ENCODE results near the gene GPR161. TPM values are rescaled to one million over a fixed set of nuclear protein-coding genes. Genes with fewer than 3 reads are reported as not detected.

Gene GPR161
- total and polyA plus RNA-seq, 9 of the 15 experiments (the other 6 are each of a cell fraction or from before 2014, with no cell fraction given), result 0.15 to 2.4 (median 0.76) TPM

GRCh38 chr1:168082008-168082876, 54.5 kb downstream of the GPR161 start (continued):
- TF ChIP-seq CAMTA2 (CRISPR knock-in tag; conservative IDR thresholded peaks at IDR 0.05) (no peak), ZSCAN29 (IDR thresholded peaks at IDR 0.05) (no peak), GATA2 (CRISPR knock-in tag; IDR thresholded peaks at IDR 0.05) (peak; percentile 30; the same call in 1 of the 2 replicates), KLF16 (IDR thresholded peaks at IDR 0.05) (peak; percentile 36; the same call in 1 of the 2 replicates), TBP (optimal IDR thresholded peaks at IDR 0.05; ENCODE audit: low read depth, low read length) (peak; percentile 31), MYNN (IDR thresholded peaks at IDR 0.05) (peak; percentile 76; the same call in 1 of the 2 replicates), MYNN (CRISPR knock-in tag; IDR thresholded peaks at IDR 0.05) (no peak), STAG1 (CRISPR knock-in tag; IDR thresholded peaks at IDR 0.05; ENCODE audit: borderline replicate concordance) (peak; percentile 90), MBD1 (CRISPR knock-in tag; IDR thresholded peaks at IDR 0.05) (no peak), ZC3H11A (IDR thresholded peaks at IDR 0.05; ENCODE audit: low read depth, low read length) (no peak)
- TF ChIP-seq, protein P1, sequence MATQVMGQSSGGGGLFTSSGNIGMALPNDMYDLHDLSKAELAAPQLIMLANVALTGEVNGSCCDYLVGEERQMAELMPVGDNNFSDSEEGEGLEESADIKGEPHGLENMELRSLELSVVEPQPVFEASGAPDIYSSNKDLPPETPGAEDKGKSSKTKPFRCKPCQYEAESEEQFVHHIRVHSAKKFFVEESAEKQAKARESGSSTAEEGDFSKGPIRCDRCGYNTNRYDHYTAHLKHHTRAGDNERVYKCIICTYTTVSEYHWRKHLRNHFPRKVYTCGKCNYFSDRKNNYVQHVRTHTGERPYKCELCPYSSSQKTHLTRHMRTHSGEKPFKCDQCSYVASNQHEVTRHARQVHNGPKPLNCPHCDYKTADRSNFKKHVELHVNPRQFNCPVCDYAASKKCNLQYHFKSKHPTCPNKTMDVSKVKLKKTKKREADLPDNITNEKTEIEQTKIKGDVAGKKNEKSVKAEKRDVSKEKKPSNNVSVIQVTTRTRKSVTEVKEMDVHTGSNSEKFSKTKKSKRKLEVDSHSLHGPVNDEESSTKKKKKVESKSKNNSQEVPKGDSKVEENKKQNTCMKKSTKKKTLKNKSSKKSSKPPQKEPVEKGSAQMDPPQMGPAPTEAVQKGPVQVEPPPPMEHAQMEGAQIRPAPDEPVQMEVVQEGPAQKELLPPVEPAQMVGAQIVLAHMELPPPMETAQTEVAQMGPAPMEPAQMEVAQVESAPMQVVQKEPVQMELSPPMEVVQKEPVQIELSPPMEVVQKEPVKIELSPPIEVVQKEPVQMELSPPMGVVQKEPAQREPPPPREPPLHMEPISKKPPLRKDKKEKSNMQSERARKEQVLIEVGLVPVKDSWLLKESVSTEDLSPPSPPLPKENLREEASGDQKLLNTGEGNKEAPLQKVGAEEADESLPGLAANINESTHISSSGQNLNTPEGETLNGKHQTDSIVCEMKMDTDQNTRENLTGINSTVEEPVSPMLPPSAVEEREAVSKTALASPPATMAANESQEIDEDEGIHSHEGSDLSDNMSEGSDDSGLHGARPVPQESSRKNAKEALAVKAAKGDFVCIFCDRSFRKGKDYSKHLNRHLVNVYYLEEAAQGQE (IDR thresholded peaks at IDR 0.05; ENCODE audit: borderline replicate concordance), result peak; percentile 65; the same call in 1 of the 2 replicates
- TF ChIP-seq, protein P1 (CRISPR knock-in tag; IDR thresholded peaks at IDR 0.05; ENCODE audit: low read depth), result peak; percentile 15; the same call in 1 of the 2 replicates
- TF ChIP-seq, protein P2, sequence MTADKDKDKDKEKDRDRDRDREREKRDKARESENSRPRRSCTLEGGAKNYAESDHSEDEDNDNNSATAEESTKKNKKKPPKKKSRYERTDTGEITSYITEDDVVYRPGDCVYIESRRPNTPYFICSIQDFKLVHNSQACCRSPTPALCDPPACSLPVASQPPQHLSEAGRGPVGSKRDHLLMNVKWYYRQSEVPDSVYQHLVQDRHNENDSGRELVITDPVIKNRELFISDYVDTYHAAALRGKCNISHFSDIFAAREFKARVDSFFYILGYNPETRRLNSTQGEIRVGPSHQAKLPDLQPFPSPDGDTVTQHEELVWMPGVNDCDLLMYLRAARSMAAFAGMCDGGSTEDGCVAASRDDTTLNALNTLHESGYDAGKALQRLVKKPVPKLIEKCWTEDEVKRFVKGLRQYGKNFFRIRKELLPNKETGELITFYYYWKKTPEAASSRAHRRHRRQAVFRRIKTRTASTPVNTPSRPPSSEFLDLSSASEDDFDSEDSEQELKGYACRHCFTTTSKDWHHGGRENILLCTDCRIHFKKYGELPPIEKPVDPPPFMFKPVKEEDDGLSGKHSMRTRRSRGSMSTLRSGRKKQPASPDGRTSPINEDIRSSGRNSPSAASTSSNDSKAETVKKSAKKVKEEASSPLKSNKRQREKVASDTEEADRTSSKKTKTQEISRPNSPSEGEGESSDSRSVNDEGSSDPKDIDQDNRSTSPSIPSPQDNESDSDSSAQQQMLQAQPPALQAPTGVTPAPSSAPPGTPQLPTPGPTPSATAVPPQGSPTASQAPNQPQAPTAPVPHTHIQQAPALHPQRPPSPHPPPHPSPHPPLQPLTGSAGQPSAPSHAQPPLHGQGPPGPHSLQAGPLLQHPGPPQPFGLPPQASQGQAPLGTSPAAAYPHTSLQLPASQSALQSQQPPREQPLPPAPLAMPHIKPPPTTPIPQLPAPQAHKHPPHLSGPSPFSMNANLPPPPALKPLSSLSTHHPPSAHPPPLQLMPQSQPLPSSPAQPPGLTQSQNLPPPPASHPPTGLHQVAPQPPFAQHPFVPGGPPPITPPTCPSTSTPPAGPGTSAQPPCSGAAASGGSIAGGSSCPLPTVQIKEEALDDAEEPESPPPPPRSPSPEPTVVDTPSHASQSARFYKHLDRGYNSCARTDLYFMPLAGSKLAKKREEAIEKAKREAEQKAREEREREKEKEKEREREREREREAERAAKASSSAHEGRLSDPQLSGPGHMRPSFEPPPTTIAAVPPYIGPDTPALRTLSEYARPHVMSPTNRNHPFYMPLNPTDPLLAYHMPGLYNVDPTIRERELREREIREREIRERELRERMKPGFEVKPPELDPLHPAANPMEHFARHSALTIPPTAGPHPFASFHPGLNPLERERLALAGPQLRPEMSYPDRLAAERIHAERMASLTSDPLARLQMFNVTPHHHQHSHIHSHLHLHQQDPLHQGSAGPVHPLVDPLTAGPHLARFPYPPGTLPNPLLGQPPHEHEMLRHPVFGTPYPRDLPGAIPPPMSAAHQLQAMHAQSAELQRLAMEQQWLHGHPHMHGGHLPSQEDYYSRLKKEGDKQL (CRISPR knock-in tag; IDR thresholded peaks at IDR 0.05; ENCODE audit: borderline replicate concordance), result peak; percentile 44; the same call in 1 of the 2 replicates

All from K562 (cell line).